Measurements from ENCODE around the gene PCSK2. TPM values are rescaled to one million over a fixed set of nuclear protein-coding genes. Genes with fewer than 3 reads are reported as not detected.

The PCSK2 gene
- total RNA-seq, 3 donors from 2014 or later (not counting 1 experiment from before 2014, with no cell fraction given), result not detected

GRCh38 chr20:17511401-17511800 lies 284.6 kb downstream of the PCSK2 start:
- intact Hi-C loops (cut with micrococcal nuclease), result no loop called here
- peaks cover 34% of the 10 kb centered on the region for H3K4me1 ChIP-seq (ENCODE audit: control insufficient read depth, insufficient read depth, low read length)
- Mint-ChIP-seq H3K27ac (peak overlapping the region; percentile 10 to 50), H3K9me3 (no peaks in the 10 kb centered on the region), H3K36me3 (no peaks in the 10 kb centered on the region), H3K27me3 (ENCODE audit: low read depth in 2 of 2) (no peaks in the 10 kb centered on the region), H3K4me3 (peak overlapping the region; percentile 87), H3K4me1 (peaks cover 50 to 55% of the 10 kb centered on the region in 2 donors)
- DNase-seq (peak; percentile 34 to 39), ATAC-seq (peak; percentile 44 to 88 (median 68))
- H3K36me3 ChIP-seq (ENCODE audit: control insufficient read depth, insufficient read depth, low read length), result no peaks in the 10 kb centered on the region
- TF ChIP-seq, protein P1, sequence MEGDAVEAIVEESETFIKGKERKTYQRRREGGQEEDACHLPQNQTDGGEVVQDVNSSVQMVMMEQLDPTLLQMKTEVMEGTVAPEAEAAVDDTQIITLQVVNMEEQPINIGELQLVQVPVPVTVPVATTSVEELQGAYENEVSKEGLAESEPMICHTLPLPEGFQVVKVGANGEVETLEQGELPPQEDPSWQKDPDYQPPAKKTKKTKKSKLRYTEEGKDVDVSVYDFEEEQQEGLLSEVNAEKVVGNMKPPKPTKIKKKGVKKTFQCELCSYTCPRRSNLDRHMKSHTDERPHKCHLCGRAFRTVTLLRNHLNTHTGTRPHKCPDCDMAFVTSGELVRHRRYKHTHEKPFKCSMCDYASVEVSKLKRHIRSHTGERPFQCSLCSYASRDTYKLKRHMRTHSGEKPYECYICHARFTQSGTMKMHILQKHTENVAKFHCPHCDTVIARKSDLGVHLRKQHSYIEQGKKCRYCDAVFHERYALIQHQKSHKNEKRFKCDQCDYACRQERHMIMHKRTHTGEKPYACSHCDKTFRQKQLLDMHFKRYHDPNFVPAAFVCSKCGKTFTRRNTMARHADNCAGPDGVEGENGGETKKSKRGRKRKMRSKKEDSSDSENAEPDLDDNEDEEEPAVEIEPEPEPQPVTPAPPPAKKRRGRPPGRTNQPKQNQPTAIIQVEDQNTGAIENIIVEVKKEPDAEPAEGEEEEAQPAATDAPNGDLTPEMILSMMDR (IDR thresholded peaks at IDR 0.05), result no peak
- no peak overlapping the region for H3K27ac ChIP-seq (ENCODE audit: low read length)
- H3K9me3 ChIP-seq (ENCODE audit: control insufficient read depth, insufficient read depth, low read length), result no peaks in the 10 kb centered on the region
- H3K4me3 ChIP-seq (ENCODE audit: low read length), result no peak overlapping the region
- no peaks in the 10 kb centered on the region for H3K27me3 ChIP-seq (ENCODE audit: control insufficient read depth, insufficient read depth, low read length)
- 15% methylated on average over 5 of the region's 6 CpGs for WGBS (ENCODE audit: insufficient coverage)

GRCh38 chr20:17513939-17514338 lies 287.1 kb downstream of the PCSK2 start:
- intact Hi-C loops (cut with micrococcal nuclease), result no loop called here
- Mint-ChIP-seq H3K27ac (no peak overlapping the region), H3K9me3 (no peaks in the 10 kb centered on the region), H3K4me3 (no peak overlapping the region), H3K4me1 (peaks cover 33 to 37% of the 10 kb centered on the region in 2 donors), H3K27me3 (ENCODE audit: low read depth in 2 of 2) (no peaks in the 10 kb centered on the region), H3K36me3 (no peaks in the 10 kb centered on the region)
- 92% methylated on average over 2 of the region's 2 CpGs for WGBS (ENCODE audit: insufficient coverage)
- Histone ChIP-seq H3K36me3 (ENCODE audit: control insufficient read depth, insufficient read depth, low read length) (no peaks in the 10 kb centered on the region), H3K9me3 (ENCODE audit: control insufficient read depth, insufficient read depth, low read length) (no peaks in the 10 kb centered on the region), H3K27ac (ENCODE audit: low read length) (no peak overlapping the region), H3K27me3 (ENCODE audit: control insufficient read depth, insufficient read depth, low read length) (no peaks in the 10 kb centered on the region), H3K4me1 (ENCODE audit: control insufficient read depth, insufficient read depth, low read length) (peaks cover 19% of the 10 kb centered on the region), H3K4me3 (ENCODE audit: low read length) (no peak overlapping the region)
- no peak for ATAC-seq
- DNase-seq, result no peak
- TF ChIP-seq, protein P1 (IDR thresholded peaks at IDR 0.05), result no peak

- Mint-ChIP-seq H3K27ac (no peak overlapping the region), H3K4me1 (peaks cover 24 to 31% of the 10 kb centered on the region in 2 donors), H3K9me3 (no peaks in the 10 kb centered on the region), H3K4me3 (no peak overlapping the region), H3K27me3 (ENCODE audit: low read depth in 2 of 2) (no peaks in the 10 kb centered on the region), H3K36me3 (no peaks in the 10 kb centered on the region)
- H3K27ac ChIP-seq (ENCODE audit: low read length), result no peak overlapping the region
- no peaks in the 10 kb centered on the region for H3K36me3 ChIP-seq (ENCODE audit: control insufficient read depth, insufficient read depth, low read length)
- ATAC-seq (no peak), DNase-seq (no peak)
- WGBS (ENCODE audit: insufficient coverage), result no CpG with 5 or more reads among the region's 3 CpGs
- intact Hi-C loops (cut with micrococcal nuclease), result no loop called here
- no peak overlapping the region for H3K4me3 ChIP-seq (ENCODE audit: low read length)
- peaks cover 19% of the 10 kb centered on the region for H3K4me1 ChIP-seq (ENCODE audit: control insufficient read depth, insufficient read depth, low read length)
- H3K9me3 ChIP-seq (ENCODE audit: control insufficient read depth, insufficient read depth, low read length), result no peaks in the 10 kb centered on the region
- TF ChIP-seq, protein P1 (IDR thresholded peaks at IDR 0.05), result no peak
- H3K27me3 ChIP-seq (ENCODE audit: control insufficient read depth, insufficient read depth, low read length), result no peaks in the 10 kb centered on the region
Observed at GRCh38 chr20:17515053-17515452, 288.2 kb downstream of the PCSK2 start.

- Mint-ChIP-seq H3K4me1 (peaks cover 5 to 8% of the 10 kb centered on the region in 2 donors), H3K36me3 (no peaks in the 10 kb centered on the region), H3K4me3 (no peak overlapping the region), H3K9me3 (no peaks in the 10 kb centered on the region), H3K27me3 (ENCODE audit: low read depth in 2 of 2) (no peaks in the 10 kb centered on the region), H3K27ac (no peak overlapping the region)
- TF ChIP-seq, protein P1 (IDR thresholded peaks at IDR 0.05), result no peak
- Histone ChIP-seq H3K4me1 (ENCODE audit: control insufficient read depth, insufficient read depth, low read length) (no peaks in the 10 kb centered on the region), H3K4me3 (ENCODE audit: low read length) (no peak overlapping the region), H3K9me3 (ENCODE audit: control insufficient read depth, insufficient read depth, low read length) (no peaks in the 10 kb centered on the region), H3K36me3 (ENCODE audit: control insufficient read depth, insufficient read depth, low read length) (no peaks in the 10 kb centered on the region), H3K27ac (ENCODE audit: low read length) (no peak overlapping the region), H3K27me3 (ENCODE audit: control insufficient read depth, insufficient read depth, low read length) (no peaks in the 10 kb centered on the region)
- intact Hi-C loops (cut with micrococcal nuclease), result no loop called here
- WGBS (ENCODE audit: insufficient coverage), result 87% methylated on average over 14 of the region's 14 CpGs
- no peak for DNase-seq
- ATAC-seq, result no peak
Observed at GRCh38 chr20:17518339-17519052, 291.7 kb downstream of the PCSK2 start.
